GM19468 (cell line): Measurements from ENCODE around the gene CACNA1E.

Experiments used
- ATAC-seq: cut with Tn5 transposase; IDR thresholded peaks from one replicate; pipeline ENCODE4 v1.9.1; 2021; ENCODE audit warnings: mild to moderate bottlenecking, moderate library complexity, moderate number of reproducible peaks; ENCODE audit not compliant: unreplicated experiment; ENCODE audit errors: extremely low read depth

The CACNA1E gene

GRCh38 chr1:181620183-181620582, 136.9 kb downstream of the CACNA1E start:
- ATAC-seq = no peak

- ATAC-seq = no peak
Measured at GRCh38 chr1:181623850-181624249, 140.5 kb downstream of the CACNA1E start.

DNA sequence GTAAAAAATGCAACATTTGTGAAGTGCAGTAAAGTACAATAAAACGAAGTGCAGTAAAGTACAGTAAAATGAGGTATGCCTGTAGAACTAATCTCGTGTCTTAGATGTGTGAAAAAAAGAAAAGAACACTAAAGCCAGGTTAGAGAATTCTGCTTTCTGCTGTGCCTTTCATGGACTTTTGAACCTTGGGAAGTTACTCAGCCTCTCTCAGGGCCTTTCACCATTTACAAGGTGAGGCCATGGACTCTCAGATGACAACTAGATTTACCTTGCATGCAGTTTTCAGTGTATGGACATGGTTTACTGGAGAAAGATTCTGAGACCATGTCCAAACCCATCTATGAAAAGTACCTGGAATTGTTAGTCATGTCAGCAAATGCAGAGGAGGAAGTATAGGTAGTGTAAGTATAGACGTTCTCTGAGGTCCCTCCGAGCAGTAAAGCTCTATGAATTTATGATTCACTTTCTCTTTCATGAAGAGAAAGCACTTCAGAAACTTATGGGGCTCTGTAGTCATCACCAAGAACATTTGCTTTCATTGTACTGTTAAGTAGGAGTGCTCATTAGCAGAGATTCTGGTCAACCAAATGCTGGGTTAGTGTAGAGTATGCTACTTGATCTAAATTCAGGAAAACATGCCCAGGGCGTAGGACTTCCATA, 143.1 kb downstream of the CACNA1E start:
- no peak for ATAC-seq

GRCh38 chr1:181630398-181630797, 147.1 kb downstream of the CACNA1E start:
- ATAC-seq = no peak

DNA sequence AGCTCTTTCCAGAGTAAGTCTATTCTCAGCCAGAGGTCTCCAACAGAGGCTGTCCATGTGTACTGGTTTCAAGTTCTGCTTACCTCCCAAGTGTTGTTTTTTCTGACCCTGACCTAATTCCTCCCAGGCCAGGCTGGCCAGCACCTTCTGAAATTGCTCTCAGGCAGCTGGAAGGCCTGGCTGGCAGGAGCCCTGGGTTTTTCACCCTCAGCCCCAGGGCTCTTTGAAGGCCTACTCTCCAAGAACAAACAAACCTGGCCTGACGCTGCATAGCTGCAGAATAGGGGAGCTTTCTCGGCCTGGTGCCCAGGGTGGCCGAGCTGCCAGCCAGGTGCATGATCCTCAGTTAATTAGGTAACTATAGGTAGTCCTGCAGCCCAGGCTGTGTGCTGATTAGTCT, 147.5 kb downstream of the CACNA1E start:
- ATAC-seq = no peak

- ATAC-seq = no peak
Measured at GRCh38 chr1:181632492-181632891, 149.2 kb downstream of the CACNA1E start.

GRCh38 chr1:181632960-181633359, 149.6 kb downstream of the CACNA1E start:
- ATAC-seq = no peak

DNA sequence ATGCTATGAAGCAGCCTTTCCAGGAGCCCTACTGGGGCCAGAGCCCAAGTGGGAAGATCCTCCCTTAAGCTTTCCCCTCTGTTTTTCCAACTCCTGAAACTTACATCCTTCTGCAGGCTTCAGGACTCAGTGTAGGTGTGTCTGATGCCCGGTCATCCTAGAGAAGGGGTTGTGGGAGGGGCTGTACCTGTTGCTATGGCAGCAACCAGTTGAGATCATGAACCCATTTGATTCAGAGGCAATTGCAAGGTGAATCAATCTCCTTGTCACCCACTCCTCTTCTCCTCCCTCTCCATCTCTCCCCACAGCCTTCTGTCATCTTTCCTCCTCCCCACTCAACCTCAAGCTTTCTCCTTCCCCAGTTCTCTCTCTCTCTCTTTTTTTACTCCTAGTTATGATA, 151.8 kb downstream of the CACNA1E start:
- ATAC-seq = no peak

- no peak for ATAC-seq
Measured at GRCh38 chr1:181637998-181638397, 154.7 kb downstream of the CACNA1E start.

- no peak for ATAC-seq
Measured at GRCh38 chr1:181640956-181641355, 157.6 kb downstream of the CACNA1E start.

DNA sequence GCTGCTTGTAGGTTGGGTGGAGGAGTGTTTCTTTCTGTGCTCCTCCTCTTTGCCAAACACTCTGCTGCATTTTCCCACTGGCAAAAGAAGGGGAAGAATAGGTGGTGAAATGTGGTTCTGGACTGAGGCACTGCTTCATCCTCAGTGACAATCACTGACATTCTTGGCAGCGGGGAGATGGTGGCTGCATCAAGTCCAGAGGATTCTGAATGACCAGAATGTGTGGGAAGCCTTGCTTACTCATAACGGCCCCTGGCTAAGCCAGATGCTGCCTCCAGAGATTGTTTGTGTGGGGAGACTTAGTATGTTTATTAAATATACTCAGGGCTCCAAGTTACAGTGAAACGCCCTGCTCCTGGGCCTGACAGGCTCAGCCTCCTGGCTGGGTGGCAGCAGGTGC, 160.3 kb downstream of the CACNA1E start:
- no peak for ATAC-seq

GRCh38 chr1:181645171-181645570, 161.9 kb downstream of the CACNA1E start:
- no peak for ATAC-seq

DNA sequence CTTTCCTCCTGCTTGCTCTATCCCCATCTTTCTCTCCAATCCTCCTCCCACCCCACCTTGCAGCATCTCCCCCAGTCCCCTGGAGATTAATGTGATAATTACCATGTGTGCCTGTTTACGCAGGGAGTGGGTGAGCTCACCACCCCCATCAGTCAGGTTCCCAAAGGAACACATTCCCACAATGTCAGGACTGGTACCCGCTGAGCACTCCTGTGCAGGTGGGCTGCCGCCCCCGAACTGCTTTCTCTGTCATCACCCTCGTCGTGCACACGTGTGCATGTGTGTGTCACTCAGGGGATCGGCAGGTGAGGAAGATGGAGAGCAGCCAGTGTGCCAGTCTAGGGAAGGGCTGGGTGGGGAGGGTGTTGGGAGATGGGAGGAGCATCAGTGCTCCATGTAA, 163.4 kb downstream of the CACNA1E start:
- no peak for ATAC-seq

DNA sequence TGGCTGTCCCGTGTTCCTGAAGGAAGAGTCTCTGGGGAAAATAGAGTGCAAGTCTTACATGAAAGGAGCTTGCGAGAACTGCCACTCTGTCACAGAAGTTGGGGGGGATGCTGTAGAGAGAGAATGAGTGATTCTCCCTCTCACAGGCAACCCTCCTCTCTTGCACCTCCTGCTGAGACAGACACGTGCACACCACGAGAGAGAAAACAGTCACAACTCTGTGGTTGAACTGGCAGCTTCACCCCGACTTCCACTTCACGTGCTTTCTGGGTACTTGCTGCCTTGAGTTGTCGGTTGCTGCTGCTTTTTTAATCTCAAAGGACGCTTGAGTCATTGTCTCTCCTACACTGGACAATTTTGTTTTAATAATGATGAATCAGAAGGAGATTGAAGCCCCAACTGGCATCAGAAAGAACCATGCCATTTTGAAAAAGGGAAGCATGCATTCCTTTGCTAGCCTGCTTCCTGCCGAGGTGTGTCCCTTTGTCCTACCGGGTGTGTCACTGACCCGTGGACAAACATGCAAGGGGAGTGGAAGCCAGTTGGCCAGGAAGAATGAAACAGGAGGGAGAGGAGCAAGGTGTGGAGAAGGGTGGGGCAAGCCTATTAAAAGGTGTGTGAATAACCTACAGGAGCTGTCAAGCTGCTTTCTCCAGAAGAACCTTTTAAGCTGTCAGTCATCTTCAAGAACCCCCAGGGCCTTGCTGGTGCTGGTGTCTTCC, 164.2 kb downstream of the CACNA1E start:
- no peak for ATAC-seq

DNA sequence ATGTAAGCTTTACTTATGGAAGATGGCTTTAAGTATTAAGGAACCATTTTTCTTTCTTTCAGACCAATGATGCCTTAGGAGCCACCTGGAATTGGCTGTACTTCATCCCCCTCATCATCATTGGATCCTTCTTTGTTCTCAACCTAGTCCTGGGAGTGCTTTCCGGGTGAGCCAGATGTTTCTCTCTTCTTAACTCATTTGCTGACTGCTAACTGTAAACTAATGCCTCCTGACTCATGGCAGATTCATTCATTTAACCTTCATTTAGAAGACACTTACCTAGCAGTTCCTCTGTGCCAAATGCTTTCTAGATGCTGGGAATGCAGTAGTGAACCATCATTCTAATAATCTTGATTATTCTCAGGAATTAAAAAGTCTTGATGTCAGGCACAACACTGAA, 168.0 kb downstream of the CACNA1E start:
- no peak for ATAC-seq

GRCh38 chr1:181655756-181656155, 172.4 kb downstream of the CACNA1E start:
- no peak for ATAC-seq

DNA sequence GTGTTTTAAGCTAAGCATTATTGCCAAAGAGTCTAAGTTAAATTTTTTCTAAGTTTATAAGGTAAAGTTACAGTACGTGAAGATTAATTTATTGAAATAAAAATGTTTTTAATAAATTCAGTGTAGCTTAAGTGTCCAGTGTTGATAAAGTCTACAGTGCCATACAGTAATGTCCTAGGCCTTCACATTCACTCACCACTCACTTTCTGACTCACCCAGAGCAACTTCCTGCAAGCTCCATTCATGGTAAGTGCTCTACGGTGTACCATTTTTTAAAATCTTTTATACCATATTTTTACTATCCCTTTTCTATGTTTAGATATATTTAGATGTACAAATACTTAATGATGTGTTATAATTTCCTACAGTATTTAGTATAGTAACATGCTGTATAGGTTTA, 173.2 kb downstream of the CACNA1E start:
- ATAC-seq = no peak

- no peak for ATAC-seq
Measured at GRCh38 chr1:181658581-181658980, 175.3 kb downstream of the CACNA1E start.

DNA sequence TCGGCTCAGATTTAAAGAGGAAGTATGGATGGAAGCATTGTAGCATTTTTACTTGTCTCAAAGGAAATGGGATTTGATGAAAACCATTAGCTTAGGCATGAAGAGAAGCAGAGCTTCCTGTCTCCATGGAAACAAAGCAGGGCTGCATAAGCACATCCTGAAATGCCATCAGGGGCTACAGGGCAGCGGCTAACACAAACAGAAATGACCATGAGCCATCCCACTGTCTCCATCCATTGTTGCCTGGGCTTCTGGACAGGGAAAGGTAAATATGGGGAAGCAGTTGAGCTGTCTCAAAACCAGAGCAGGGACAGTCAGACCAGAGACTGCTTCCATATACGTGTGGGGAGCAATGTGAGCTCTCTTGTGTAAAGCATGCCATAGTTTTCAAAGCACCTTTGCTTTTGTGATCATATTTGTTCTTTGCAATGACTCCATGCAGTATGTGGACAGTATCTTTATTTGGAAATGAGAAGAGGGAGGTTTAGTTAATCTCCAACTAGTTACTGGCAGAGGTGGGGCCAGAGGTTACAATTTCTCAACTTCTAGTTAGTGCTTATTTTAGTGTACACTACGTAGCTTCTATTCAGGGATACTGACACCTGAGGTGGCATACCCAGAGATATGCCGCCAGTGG, 176.1 kb downstream of the CACNA1E start:
- no peak for ATAC-seq

DNA sequence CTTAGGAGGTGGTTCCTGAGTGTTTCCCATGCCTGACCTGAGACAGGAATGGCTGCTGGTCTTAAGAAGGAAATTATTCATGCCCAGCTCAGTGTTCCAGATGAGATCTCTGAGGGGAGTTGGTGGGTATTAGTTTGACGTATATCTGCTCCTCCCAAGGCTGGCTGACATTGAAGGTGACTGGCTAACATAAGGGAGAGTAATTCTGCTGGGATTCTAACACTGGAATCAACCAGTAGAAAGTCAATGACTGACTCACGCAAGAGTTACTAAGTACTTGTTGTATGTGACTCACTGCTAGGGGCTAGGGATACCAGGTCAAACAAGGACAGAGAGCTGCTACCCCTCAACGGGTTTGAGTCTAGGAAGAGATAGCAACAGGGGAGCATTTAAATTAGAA, 177.3 kb downstream of the CACNA1E start:
- no peak for ATAC-seq

- no peak for ATAC-seq
Measured at GRCh38 chr1:181661569-181661968, 178.3 kb downstream of the CACNA1E start.

- no peak for ATAC-seq
Measured at GRCh38 chr1:181662606-181663005, 179.3 kb downstream of the CACNA1E start.
